GM12878 (cell line): ENCODE measurements around the gene MSRB1. TPM values are rescaled to one million over a fixed set of nuclear protein-coding genes. Genes with fewer than 3 reads are reported as not detected.

ENCODE experiments used
- ATAC-seq: fragments of 200-7000 bp; cut with Tn5 transposase; 3 replicates; pipeline ENCODE4 v1.9.1; 2020; ENCODE audit warnings: mild to moderate bottlenecking, moderate library complexity
- BruUV-seq: library from RNA; stranded (reverse); fragments of 400-500 nt; replicated peaks from 2 replicates; lab custom pipeline; 2021; lab: Mats Ljungman, UMichigan
- CTCF ChIA-PET: fragments of 300-600 bp; sonication (Branson Sonifier 250); formaldehyde crosslinking; extraction: SDS; loops from one replicate; lab custom pipeline; 2021; ENCODE audit warnings: inconsistent platforms; lab: Yijun Ruan, JAX
- POLR2A ChIA-PET: fragments of 350-600 bp; formaldehyde crosslinking; extraction: SDS; loops from one replicate; lab custom pipeline; 2021; ENCODE audit warnings: inconsistent platforms; lab: Charles Lee
- RAD21 ChIA-PET: fragments of 300-600 bp; sonication (Branson Sonifier 250); formaldehyde crosslinking; loops from one replicate; lab custom pipeline; 2023; ENCODE audit warnings: antibody characterized with exemption; ENCODE audit not compliant: unreplicated experiment; lab: Charles Lee
- SMC1A ChIA-PET: fragments of 300-600 bp; sonication (Branson Sonifier 250); formaldehyde crosslinking; loops from one replicate; lab custom pipeline; 2023; ENCODE audit not compliant: unreplicated experiment, uncharacterized antibody; lab: Charles Lee
- DNase-seq: peaks from one replicate; pipeline ENCODE4 v3.0.0-alpha.2; 2011; ENCODE audit warnings: low read depth, low spot score
- FAIRE-seq: peaks from 3 replicates; lab custom pipeline; 2011; peaks lifted over from hg19 to GRCh38; lab: Jason Lieb, UNC
- H2AFZ ChIP-seq: 2 replicates; pipeline ENCODE4 v1.6.0; 2011; ENCODE audit warnings: low read depth, low read length, control low read depth; ENCODE audit not compliant: control insufficient read depth
- H3K27ac ChIP-seq: 2 replicates; pipeline ENCODE4 v1.5.1; 2011; ENCODE audit warnings: control low read depth; ENCODE audit not compliant: control insufficient read depth, insufficient read depth
- H3K27me3 ChIP-seq, 2 experiments: replicated peaks in 1 of 2; 2 replicates each; pipeline versions ENCODE4 v1.6.0 to v1.6.1; 2011; ENCODE audit warnings: low read length in 1 of 2; ENCODE audit not compliant: control insufficient read depth in 2 of 2, insufficient read depth in 2 of 2
- H3K36me3 ChIP-seq, 2 experiments: 2 replicates each; pipeline ENCODE4 v1.5.1; 2011; ENCODE audit warnings: low read length in 1 of 2; ENCODE audit not compliant: control insufficient read depth in 2 of 2, insufficient read depth in 2 of 2
- H3K4me1 ChIP-seq: 2 replicates; pipeline ENCODE4 v1.6.1; 2011; ENCODE audit warnings: mild to moderate bottlenecking, low read length, moderate library complexity, mixed read lengths; ENCODE audit not compliant: control insufficient read depth, insufficient read depth
- H3K4me2 ChIP-seq: 2 replicates; pipeline ENCODE4 v1.6.0; 2011; ENCODE audit warnings: control low read depth; ENCODE audit not compliant: control insufficient read depth, insufficient read depth
- H3K4me3 ChIP-seq: fragments of 200-600 bp; sonication (generic); 2 replicates; pipeline ENCODE4 v1.5.1; 2016
- H3K79me2 ChIP-seq: 2 replicates; pipeline ENCODE4 v1.6.0; 2011; ENCODE audit warnings: low read length; ENCODE audit not compliant: control insufficient read depth, insufficient read depth
- H3K9ac ChIP-seq: 2 replicates; pipeline ENCODE4 v1.8.0; 2011; ENCODE audit warnings: low read length, control low read depth, mixed read lengths; ENCODE audit not compliant: control insufficient read depth, insufficient read depth
- H3K9me3 ChIP-seq: replicated peaks from 3 replicates; pipeline ENCODE4 v1.5.1; 2011; ENCODE audit warnings: mild to moderate bottlenecking, low read length; ENCODE audit not compliant: control insufficient read depth, insufficient read depth
- H4K20me1 ChIP-seq: 2 replicates; pipeline ENCODE4 v1.6.0; 2011; ENCODE audit not compliant: control insufficient read depth, insufficient read depth
- BACH1 ChIP-seq: fragments of 450-650 bp; IDR thresholded peaks from 2 replicates; pipeline ENCODE4 v1.6.1; 2017; ENCODE audit warnings: mild to moderate bottlenecking, borderline replicate concordance
- BCL3 ChIP-seq: IDR thresholded peaks from 2 replicates; pipeline ENCODE4 v1.6.1; 2011; ENCODE audit warnings: borderline replicate concordance, low read depth, mild to moderate bottlenecking, moderate library complexity, low read length; ENCODE audit not compliant: insufficient read depth, poor library complexity, severe bottlenecking
- CREB1 ChIP-seq: IDR thresholded peaks from 2 replicates; pipeline ENCODE4 v1.6.1; 2012; ENCODE audit warnings: low read depth, mild to moderate bottlenecking, inconsistent platforms
- E2F8 ChIP-seq: fragments of 450-650 bp; IDR thresholded peaks from 2 replicates; pipeline ENCODE4 v1.6.1; 2018; ENCODE audit warnings: mild to moderate bottlenecking, low read depth, moderate library complexity; ENCODE audit not compliant: partially characterized antibody
- MTA3 ChIP-seq: IDR thresholded peaks from 2 replicates; pipeline ENCODE4 v1.6.1; 2012; ENCODE audit warnings: low read length, inconsistent platforms, borderline replicate concordance
- NFIC ChIP-seq: IDR thresholded peaks from 2 replicates; pipeline ENCODE4 v1.6.1; 2012; ENCODE audit warnings: low read depth, mild to moderate bottlenecking, inconsistent platforms, low read length, moderate library complexity
- NKRF ChIP-seq: fragments of 450-650 bp; conservative IDR thresholded peaks from 2 replicates; pipeline ENCODE4 v1.6.1; 2017; ENCODE audit warnings: mild to moderate bottlenecking, moderate library complexity
- PAX5 ChIP-seq: IDR thresholded peaks from 2 replicates; pipeline ENCODE4 v1.6.1; 2011; ENCODE audit warnings: low read depth, low read length, borderline replicate concordance
- PML ChIP-seq: IDR thresholded peaks from 2 replicates; pipeline ENCODE4 v1.6.1; 2012; ENCODE audit warnings: low read length, inconsistent platforms
- POLR2AphosphoS2 ChIP-seq: IDR thresholded peaks from 2 replicates; pipeline ENCODE4 v1.6.1; 2011; ENCODE audit warnings: low read depth, mild to moderate bottlenecking, low read length, improper control_type of control experiment, moderate library complexity
- POLR2AphosphoS5 ChIP-seq: IDR thresholded peaks from 2 replicates; pipeline ENCODE4 v1.6.1; 2011; ENCODE audit warnings: mild to moderate bottlenecking, low read length, inconsistent platforms
- SMAD5 ChIP-seq: IDR thresholded peaks from 2 replicates; pipeline ENCODE4 v1.6.1; 2016; ENCODE audit warnings: antibody characterized with exemption, low read depth
- SREBF2 ChIP-seq: IDR thresholded peaks from 2 replicates; pipeline ENCODE4 v1.6.1; 2012; ENCODE audit warnings: mild to moderate bottlenecking, low read length
- TAF1 ChIP-seq: IDR thresholded peaks from 2 replicates; pipeline ENCODE4 v1.6.1; 2011; ENCODE audit warnings: mild to moderate bottlenecking, low read depth, low read length, borderline replicate concordance
- TARDBP ChIP-seq: IDR thresholded peaks from 2 replicates; pipeline ENCODE4 v1.6.1; 2016; ENCODE audit warnings: borderline replicate concordance
- TCF3 ChIP-seq: IDR thresholded peaks from 2 replicates; pipeline ENCODE4 v1.6.1; 2012; ENCODE audit warnings: low read depth, mild to moderate bottlenecking, low read length, borderline replicate concordance; ENCODE audit not compliant: insufficient read depth
- WGBS: methylation state at CpG from one replicate; pipeline ENCODE4 v1.1.6; 2016; ENCODE audit warnings: low lambda C conversion rate; ENCODE audit not compliant: insufficient replicate concordance, insufficient coverage; ENCODE audit errors: missing lambda C conversion rate; 5-methylcytosine and 5-hydroxymethylcytosine counted together
- in situ Hi-C: fragments of 300-500 bp; cut with MboI; formaldehyde crosslinking; loops from 9 replicates; pipeline ENCODE4 v1.14.3; 2018; ENCODE audit warnings: mixed read lengths
- intact Hi-C: fragments of 100-400 bp; cut with micrococcal nuclease; formaldehyde crosslinking; loops from one replicate; pipeline ENCODE4 v1.14.2; 2022; ENCODE audit not compliant: unreplicated experiment
- polyA plus RNA-seq, 11 experiments: library from polyadenylated mRNA; depleted of rRNA in 4 of 11; unstranded in 6 of 11; stranded (reverse) in 5 of 11; fragments of >200 nt; fragmentation: Nextera tagmentation in 4 of 11; fragmentation: Illumina TruSeq in 1 of 11; extraction: Ambion mirVana in 4 of 11; extraction: Trizol in 1 of 11; gene quantifications; 1 replicate in 1 of 11; 2 replicates in 10 of 11; pipeline versions ENCODE4 v1.2.1 to v1.2.3, GENCODE V29; 2011 to 2016; ENCODE audit warnings: inconsistent platforms in 2 of 11, missing spikeins in 2 of 11, low read depth in 1 of 11
- total RNA-seq, 4 experiments: library from RNA; depleted of rRNA in 3 of 4; stranded (reverse); fragments of >200 nt in 3 of 4; fragmentation: Illumina TruSeq in 1 of 4; extraction: Trizol in 1 of 4; gene quantifications; 2 replicates each; pipeline versions ENCODE4 v1.2.1 to v1.2.3, GENCODE V29; 2013 to 2021

The MSRB1 gene
- total and polyA plus RNA-seq, 10 of the 15 experiments (the other 5 are each of a cell fraction or from before 2014, with no cell fraction given) = 5.1 to 48.6 (median 25.7) TPM

- TSS peak; percentile 54 for BruUV-seq
- peak overlapping the region; percentile 37 for H3K27ac ChIP-seq
- H3K9me3 ChIP-seq = no peaks in the 10 kb centered on the region
- H2AFZ ChIP-seq = no peak overlapping the region
- H3K36me3 ChIP-seq = peaks cover 11 to 13% of the 10 kb centered on the region in 2 experiments; a peak in 3 of 4 replicates
- H3K9ac ChIP-seq = peak overlapping the region; percentile 89
- in situ Hi-C loops = no loop called here
- intact Hi-C loops = no loop called here
- H4K20me1 ChIP-seq = peaks cover 6% of the 10 kb centered on the region; the same call in 1 of the 2 replicates
- H3K79me2 ChIP-seq = peaks cover 61% of the 10 kb centered on the region
- peak; percentile 28 for ATAC-seq
- peaks cover 19% of the 10 kb centered on the region for H3K4me1 ChIP-seq
- WGBS = 5% methylated on average over 20 of the region's 20 CpGs
- no peak for DNase-seq
- H3K27me3 ChIP-seq = no peaks in the 10 kb centered on the region
- ChIA-PET POLR2A (interaction anchor here (0.7 to 2.2 kb wide), 5 partner anchors 10 to 721 kb away, joined by 3 to 13 read pairs (median 3); partner anchors contain the start of genes KCTD5, NTHL1, SYNGR3 and TBL3), RAD21 (interaction anchor here (1.0 to 1.1 kb wide), 4 partner anchors 18 to 180 kb away, joined by 3 to 4 read pairs (median 4); partner anchors contain the start of genes MSRB1, NOXO1, NUBP2 and SPSB3), CTCF (interaction anchor here (1.0 to 1.6 kb wide), 3 partner anchors 15 to 43 kb away, joined by 4 to 6 read pairs (median 5); no protein-coding TSS in a partner anchor), SMC1A (interaction anchor here (1.1 to 1.4 kb wide), 2 partner anchors 11 to 43 kb away, joined by 3 to 7 read pairs; partner anchors contain the start of gene TBL3)
- H3K4me2 ChIP-seq = peak overlapping the region; percentile 73
- peak overlapping the region; percentile 83 for H3K4me3 ChIP-seq
- FAIRE-seq = peak; percentile 18
- TF ChIP-seq POLR2AphosphoS2 (peak; percentile 93), CREB1 (0 out of 2 replicates have a peak, but pooled peaks have one; percentile 36), NKRF (no peak), TAF1 (no peak), PML (peak; percentile 92), SREBF2 (no peak), MTA3 (peak; percentile 100), SMAD5 (peak; percentile 92), NFIC (peak; percentile 59), E2F8 (peak; percentile 34), BACH1 (peak; percentile 73), POLR2AphosphoS5 (peak; percentile 95), TCF3 (peak; percentile 39; the same call in 1 of the 2 replicates), PAX5 (peak; percentile 50; the same call in 1 of the 2 replicates), BCL3 (peak; percentile 65), TARDBP (peak; percentile 74; the same call in 1 of the 2 replicates)
Observed at GRCh38 chr16:1960665-1961630, 17.9 kb upstream of the MSRB1 start.
